ENCODE data around the gene IRAK1BP1.
"Not testable (repeated sequence)": the region's sequence is repeated elsewhere in the genome, so short reads cannot be mapped to it uniquely, and the experiment has no call there.

Gene IRAK1BP1

GRCh38 chr6:78867370-78868040 lies at the start of gene IRAK1BP1:
TSS of gene IRAK1BP1 (plus strand) at chr6:78867551. CDS start at chr6:78867577, 26 bp downstream.
- DNase-seq: peak; percentile 88

GRCh38 chr6:78824045-78824444 lies 43.3 kb upstream of the IRAK1BP1 start:
- DNase-seq: no peak

GRCh38 chr6:78829407-78829806 lies 37.9 kb upstream of the IRAK1BP1 start:
- no peak for DNase-seq

- no peak for DNase-seq
Observed at GRCh38 chr6:78830805-78831204, 36.5 kb upstream of the IRAK1BP1 start.

- DNase-seq: no peak
Observed at GRCh38 chr6:78831492-78831891, 35.9 kb upstream of the IRAK1BP1 start.

- no peak for DNase-seq
Observed at GRCh38 chr6:78832091-78832808, 35.1 kb upstream of the IRAK1BP1 start.

GRCh38 chr6:78835817-78836216 lies 31.5 kb upstream of the IRAK1BP1 start:
- DNase-seq: no peak

GRCh38 chr6:78836598-78836997 lies 30.8 kb upstream of the IRAK1BP1 start:
- DNase-seq: no peak

- DNase-seq: no peak
Observed at GRCh38 chr6:78841111-78841510, 26.2 kb upstream of the IRAK1BP1 start.

- no peak for DNase-seq
Observed at GRCh38 chr6:78842953-78843352, 24.4 kb upstream of the IRAK1BP1 start.

- no peak for DNase-seq
Observed at GRCh38 chr6:78844899-78845298, 22.5 kb upstream of the IRAK1BP1 start.

- no peak for DNase-seq
Observed at GRCh38 chr6:78845567-78845966, 21.8 kb upstream of the IRAK1BP1 start.

- no peak for DNase-seq
Observed at GRCh38 chr6:78850621-78851020, 16.7 kb upstream of the IRAK1BP1 start.

- DNase-seq: no peak
Observed at GRCh38 chr6:78851156-78851555, 16.2 kb upstream of the IRAK1BP1 start.

GRCh38 chr6:78854546-78854945 lies 12.8 kb upstream of the IRAK1BP1 start:
- DNase-seq: no peak

- DNase-seq: not testable (repeated sequence)
Observed at GRCh38 chr6:78858339-78858938, 8.9 kb upstream of the IRAK1BP1 start.

GRCh38 chr6:78861509-78861908 lies 5.8 kb upstream of the IRAK1BP1 start:
- DNase-seq: no peak

- no peak for DNase-seq
Observed at GRCh38 chr6:78863576-78863975, 3.8 kb upstream of the IRAK1BP1 start.

- DNase-seq: no peak
Observed at GRCh38 chr6:78864957-78865356, 2.4 kb upstream of the IRAK1BP1 start.

- no peak for DNase-seq
Observed at GRCh38 chr6:78867020-78867369, 356 bp upstream of the IRAK1BP1 start.

- DNase-seq: no peak
Observed at GRCh38 chr6:78868116-78868515, 765 bp downstream of the IRAK1BP1 start.

- no peak for DNase-seq
Observed at GRCh38 chr6:78875505-78875904, 8.2 kb downstream of the IRAK1BP1 start.

GRCh38 chr6:78883651-78884050 lies 16.3 kb downstream of the IRAK1BP1 start:
- no peak for DNase-seq

GRCh38 chr6:78889901-78890300 lies 22.6 kb downstream of the IRAK1BP1 start:
- DNase-seq: not testable (repeated sequence)
